GM19035 (cell line): ENCODE data around the gene CDH16.
"Not testable (repeated sequence)": the region's sequence is repeated elsewhere in the genome, so short reads cannot be mapped to it uniquely, and the experiment has no call there.

Experiments used
- ATAC-seq: cut with Tn5 transposase; IDR thresholded peaks from one replicate; pipeline ENCODE4 v1.9.1; 2021; ENCODE audit not compliant: unreplicated experiment

Gene CDH16

DNA sequence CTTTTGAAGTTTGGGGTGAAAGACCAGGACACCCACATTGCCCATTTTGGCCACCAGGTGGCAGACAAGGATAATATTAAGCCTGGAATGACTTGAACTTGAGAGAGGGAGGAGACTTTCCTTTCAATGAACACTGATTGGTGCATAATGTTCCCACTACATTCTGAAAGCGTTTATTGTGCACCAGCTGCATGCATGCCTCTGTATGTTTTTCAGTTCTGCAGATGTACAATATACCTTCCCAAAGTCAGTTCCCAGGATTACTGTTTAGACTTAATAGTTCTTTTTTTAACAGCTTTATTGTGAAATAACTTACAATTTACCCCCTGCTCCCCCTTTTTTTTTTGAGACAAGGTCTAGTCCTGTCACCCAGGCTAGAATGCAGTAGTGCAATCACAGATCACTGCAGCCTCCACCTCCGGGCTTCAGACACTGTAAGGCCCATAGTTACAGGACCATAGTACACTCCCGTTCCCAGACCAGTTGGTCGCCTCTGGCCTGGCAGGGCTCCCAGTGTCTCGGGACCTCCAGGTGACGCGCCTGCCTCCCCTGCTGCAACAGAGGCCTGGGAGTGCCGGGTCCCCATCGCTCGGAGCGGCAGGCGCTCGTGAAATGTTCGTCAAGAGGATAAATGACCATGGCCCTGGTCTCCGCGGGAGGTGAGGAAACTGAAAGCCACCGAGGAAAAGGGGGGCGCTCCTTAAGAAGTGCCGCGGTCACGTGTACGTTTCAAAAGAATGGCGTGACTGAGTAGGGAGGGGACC is 28.8 kb upstream of the CDH16 start:
- peak; percentile 77 for ATAC-seq

DNA sequence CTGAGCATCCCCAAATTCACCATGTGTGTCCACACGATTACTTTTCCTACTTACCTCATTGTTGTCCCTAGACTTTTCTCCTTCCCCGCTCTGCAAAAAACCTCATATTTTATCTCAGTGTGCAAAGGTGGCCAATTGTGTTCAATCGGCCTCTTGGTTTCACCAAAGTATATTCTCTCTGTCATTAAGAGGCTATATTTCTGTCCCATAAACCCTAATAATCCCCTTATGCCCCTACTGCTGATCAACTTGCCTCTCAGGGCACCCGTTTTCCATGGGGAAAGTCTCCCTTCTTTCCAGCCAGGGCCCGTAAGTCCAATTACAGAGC is 28.3 kb upstream of the CDH16 start:
- ATAC-seq = no peak

DNA sequence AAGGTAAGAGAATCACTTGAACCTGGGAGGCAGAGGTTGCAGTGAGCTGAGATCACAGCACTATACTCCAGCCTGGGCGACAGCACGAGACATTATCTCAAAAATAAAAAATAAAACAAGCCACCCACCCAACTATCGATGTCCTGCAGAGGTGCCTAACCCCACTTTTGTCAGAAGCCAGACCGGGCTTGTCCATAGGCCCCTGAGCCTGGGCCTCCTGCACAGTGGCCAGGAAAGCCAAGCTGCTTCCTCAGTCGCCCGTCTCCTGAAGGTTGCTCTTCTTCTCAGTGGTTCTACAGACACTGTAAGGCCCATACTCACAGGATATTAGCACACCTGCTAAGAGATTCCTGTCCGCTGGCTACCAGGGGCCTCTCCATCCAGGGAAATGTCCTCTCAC is 27.9 kb upstream of the CDH16 start:
- ATAC-seq = no peak

DNA sequence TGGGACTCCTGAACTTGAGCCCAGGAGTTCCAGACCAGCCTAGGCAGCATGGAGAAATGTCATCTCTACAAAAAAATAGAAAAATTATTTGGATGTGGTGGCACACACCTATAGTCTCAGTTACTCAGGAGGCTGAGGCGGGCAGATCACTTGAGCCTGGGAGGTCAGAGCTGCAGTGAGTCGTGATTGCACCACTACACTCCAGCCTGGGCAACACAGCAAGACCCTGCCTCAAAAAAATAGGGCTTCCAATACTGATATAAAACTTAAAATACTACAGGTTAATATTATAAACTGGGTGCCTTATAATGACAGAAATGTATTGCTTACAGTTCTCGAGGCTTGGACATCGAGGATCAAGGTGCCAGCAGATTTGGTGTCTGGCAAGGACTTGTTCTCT is 27.3 kb upstream of the CDH16 start:
- no peak for ATAC-seq

DNA sequence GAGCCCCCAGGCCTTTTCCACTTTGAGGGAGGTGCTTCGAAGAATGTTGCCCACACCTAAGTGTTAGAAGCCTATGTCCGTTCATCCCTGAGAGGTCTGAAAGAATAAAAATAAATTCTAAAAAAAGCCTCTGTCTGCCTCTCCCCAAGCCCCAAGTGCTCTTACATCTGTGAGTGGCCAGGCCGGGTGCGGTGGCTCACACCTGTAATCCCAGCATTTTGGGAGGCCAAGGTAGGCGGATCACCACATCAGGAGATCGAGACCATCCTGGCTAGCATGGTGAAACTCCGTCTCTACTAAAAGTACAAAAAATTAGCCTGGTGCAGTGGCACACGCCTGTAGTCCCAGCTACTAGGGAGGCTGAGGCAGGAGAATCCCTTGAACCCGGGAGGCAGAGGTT is 26.3 kb upstream of the CDH16 start:
- ATAC-seq = not testable (repeated sequence)

DNA sequence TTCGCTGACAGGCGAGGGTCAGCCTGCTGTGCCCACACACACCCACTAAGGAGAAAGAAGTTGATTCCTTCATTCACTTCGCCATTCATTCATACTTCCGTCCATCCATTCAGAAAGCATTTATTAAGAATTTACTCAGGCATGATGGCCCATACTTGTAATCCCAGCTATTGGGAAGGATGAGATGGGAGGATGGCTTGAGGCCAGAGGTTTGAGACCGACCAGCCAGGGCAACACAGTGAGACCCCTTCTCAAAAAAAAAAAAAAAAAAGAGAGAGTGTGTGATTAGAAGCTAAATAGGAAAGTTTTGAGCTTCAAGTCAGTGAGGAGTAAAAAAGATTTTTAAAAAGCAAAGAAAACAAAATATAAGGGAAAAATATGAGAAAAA is 25.4 kb upstream of the CDH16 start:
- ATAC-seq = no peak

DNA sequence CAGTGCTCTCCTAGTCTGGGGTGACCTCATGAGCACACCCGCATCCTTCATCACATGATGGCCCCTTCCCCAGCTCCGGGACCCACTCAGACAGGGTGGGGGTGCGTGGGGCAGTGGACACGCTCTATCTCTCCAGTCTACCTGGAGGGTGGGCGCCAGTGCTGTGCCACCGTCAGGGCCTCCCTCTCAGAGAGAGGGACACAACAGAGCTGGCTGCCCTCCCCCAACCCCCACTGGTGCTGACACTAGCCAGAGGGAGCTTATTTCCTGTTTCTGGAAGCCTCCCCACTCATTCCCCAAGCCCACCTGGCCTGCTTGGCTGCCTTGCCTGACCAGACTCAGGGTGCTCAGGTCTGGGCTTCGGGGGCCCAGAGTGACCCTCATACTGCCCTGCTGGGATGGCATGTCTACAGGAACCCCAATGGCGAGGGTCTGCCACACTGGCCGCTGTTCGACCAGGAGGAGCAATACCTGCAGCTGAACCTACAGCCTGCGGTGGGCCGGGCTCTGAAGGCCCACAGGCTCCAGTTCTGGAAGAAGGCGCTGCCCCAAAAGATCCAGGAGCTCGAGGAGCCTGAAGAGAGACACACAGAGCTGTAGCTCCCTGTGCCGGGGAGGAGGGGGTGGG is 24.9 kb upstream of the CDH16 start:
- no peak for ATAC-seq

DNA sequence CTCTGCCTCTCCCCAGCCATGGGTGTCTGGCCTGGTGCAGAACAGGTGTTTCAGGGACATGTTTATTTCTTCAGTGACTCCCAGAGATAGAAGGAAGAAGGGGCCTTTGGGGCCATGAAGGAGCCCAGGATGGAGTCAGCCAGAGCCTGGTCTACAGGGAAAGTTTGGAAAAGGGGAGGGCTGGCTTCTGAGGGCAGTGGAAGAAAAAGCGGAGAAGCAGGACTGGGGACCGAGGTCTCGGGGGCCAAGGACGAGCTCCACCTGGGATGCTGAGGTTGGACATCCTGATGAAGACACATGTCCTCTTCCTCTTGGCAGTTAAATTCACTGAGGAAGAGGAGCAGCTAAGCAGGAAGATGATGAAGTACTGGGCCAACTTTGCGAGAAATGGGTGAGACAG is 24.3 kb upstream of the CDH16 start:
- ATAC-seq = no peak

DNA sequence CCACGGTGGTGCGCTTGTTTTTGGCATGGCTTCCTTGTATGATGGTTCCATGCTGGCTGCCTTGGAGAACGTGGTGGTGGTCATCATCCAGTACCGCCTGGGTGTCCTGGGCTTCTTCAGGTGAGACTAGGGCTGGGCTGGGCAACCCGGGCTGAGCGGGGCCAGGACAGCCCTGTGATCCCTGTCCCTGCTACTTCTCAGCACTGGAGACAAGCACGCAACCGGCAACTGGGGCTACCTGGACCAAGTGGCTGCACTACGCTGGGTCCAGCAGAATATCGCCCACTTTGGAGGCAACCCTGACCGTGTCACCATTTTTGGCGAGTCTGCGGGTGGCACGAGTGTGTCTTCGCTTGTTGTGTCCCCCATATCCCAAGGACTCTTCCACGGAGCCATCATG is 21.6 kb upstream of the CDH16 start:
- no peak for ATAC-seq

DNA sequence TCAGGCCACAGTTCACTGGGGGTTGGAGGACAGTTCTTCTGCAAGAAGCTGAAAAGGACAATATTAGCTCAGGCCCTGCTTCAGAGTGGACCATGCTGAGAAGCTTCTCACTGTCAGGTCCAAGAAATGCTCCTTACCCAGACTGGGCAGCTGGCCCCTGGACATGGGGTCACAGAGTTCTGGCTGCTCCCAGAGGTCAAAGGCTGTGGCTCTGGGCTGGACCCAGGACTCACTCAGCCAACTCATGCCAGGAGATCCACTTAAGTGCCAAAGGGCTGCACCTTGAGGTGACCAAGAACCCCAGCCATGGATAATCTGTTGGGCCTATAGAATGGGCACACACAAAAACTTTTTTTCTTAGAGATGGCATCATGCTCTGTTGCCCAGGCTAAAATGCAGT is 20.7 kb upstream of the CDH16 start:
- ATAC-seq = no peak

DNA sequence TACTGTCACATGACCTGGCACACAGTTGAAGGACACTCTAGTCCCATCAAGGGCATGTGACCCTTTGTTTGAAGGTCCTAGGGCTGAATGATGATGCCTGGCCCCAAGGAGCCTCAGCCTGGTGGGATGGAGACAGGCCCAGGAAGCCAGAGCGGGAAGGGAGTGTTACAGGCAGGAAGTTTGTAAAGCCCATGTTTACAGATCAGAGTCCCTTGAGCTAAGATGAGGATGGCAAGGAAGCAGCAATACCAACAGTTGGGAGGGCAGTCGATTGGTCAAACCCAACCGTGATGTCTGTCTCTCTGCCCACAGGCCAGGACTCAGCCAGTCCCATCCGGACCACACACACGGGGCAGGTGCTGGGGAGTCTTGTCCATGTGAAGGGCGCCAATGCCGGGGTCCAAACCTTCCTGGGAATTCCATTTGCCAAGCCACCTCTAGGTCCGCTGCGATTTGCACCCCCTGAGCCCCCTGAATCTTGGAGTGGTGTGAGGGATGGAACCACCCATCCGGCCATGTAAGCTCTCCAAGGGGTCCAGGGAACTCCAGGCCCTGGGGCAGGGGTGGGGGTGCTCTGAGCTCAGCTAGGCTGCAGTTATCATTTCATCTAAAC is 19.1 kb upstream of the CDH16 start:
- no peak for ATAC-seq

DNA sequence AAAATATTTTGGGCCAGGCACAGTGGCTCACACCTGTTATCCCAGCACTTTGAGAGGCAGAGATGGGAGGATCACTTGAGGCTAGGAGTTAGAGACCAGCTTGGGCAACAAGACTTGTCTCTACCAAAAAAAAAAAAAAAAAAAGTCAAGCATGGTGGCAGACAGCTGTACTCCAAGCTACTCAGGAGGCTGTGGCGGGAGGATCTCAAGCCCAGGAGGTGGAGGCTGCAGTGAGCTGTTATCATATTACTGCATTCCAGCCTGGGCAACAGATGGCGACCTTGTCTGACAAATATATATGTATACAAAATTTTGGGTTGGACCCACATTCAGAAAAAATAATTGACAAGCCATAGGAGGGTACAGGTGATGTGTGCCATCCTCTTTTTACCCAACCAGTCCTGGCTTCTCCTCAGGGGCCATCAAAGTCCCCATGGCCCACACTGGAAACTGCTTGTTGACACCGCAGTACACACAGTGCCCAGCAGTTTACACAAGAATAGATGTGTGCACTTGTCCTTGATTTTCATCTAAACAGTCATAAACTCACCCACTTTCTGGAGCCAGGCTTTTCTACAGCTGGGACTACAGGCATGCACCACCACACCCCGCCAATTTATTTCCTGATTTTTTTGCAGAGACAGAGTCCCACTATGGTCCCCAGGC is 18.3 kb upstream of the CDH16 start:
- no peak for ATAC-seq

DNA sequence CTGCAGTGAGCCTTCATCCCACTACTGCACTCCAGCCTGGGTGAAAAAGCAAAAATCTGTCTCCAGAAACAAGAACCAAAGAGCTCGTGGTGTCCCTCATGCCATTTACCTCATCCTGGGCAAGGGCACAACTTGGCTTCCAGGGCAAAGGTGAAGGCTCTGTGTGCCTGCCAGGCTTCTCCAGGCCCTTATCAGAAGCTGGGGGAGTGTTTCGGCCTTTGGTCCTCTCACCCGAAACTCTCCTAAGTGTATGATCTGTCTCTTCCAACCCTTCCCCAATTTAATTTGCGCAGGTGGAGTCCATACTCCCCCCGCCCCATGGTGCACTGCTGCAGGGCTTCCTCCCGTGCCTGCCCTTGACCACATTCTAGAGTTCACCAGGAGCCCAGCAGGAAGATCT is 17.8 kb upstream of the CDH16 start:
- no peak for ATAC-seq

DNA sequence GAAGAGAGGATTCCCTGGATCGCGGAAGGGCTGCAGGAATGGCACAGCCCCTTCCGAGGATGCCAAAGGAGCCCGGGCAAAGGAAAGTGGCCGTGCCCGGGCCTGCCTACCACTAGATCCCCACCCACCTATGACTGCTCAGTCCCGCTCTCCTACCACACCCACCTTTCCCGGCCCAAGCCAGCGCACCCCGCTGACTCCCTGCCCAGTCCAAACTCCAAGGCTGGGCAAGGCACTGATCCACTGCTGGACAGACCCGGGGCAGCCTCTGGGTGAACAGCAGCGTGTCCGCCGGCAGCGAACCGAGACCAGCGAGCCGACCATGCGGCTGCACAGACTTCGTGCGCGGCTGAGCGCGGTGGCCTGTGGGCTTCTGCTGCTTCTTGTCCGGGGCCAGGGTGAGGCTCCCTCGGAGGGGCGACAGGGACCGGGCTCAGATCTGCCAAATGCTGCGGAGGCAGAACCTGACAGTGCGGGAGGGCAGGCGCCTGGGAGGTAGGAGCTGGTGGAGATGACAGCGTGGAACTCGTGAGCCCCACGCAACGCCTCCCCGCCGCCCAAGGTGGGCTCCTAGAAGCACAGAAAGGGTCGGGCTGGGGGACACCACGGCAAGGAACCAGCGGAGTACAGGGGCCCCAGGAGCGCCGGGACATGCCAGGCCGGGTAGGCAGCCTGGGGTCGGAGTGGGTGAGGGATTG is 16.8 kb upstream of the CDH16 start, which contains the start of gene CES2:
CES2 (plus strand) TSS at position 203 of the 698 bp plus-strand sequence; CDS start at position 323, 120 bp downstream.
- no peak for ATAC-seq

DNA sequence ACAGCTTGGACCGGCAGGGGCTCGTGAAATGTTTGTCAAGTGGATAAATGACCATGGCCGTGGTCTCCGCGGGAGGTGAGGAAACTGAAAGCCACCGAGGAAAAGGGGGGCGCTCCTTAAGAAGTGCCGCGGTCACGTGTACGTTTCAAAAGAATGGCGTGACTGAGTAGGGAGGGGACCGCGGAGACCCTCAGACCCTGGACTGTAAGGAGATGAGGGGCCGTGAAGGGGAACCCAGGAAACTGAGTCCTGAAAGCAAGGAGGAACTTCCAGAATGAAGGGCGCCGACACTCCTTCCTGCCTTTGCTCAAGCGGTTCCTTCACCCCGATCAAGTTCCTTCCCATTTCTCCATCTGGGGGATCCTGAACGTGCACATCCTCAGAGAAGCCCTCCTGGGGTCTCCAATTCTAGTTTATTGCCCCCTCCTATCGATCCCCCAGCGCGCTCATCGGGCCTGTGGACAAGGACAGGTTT is 16.2 kb upstream of the CDH16 start:
- not testable (repeated sequence) for ATAC-seq

DNA sequence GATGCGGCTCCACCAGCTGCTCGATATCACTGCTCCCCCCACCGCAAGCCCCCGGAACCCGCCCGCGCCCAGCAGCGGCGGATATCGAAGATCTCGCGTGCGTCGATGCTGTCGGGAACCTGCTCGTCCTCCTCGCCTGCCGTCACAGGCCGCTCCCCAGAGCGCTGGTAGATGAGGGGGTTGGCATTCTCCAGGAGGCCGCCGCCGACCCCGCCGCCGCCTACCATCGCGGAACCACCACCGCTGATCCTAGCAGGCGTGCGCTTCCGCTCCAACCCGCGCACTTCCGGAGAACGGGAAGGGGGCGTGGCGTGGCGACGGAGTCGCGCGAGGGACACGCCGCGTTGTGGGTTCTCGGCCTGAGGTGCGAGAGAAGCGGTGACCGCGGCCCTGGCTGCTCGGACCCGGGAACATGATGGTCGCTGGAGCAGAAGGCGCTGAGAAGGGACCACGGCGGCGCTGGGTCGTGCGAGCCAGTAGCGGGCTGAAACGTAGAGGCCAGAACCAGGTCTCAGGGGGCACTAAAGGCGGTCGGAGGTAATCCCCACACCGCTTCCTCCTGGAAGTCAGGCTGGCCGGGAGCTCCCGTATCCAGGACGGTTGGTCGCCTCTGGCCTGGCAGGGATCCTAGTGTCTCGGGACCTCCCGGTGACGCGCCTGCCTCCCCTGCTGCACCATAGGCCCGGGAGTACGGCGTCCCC is 15.6 kb upstream of the CDH16 start, which contains the start of gene CIAO2B:
CIAO2B (minus strand) TSS at position 265 of the 701 bp plus-strand sequence; CDS start at position 227, 38 bp downstream.
- ATAC-seq = peak; percentile 84

DNA sequence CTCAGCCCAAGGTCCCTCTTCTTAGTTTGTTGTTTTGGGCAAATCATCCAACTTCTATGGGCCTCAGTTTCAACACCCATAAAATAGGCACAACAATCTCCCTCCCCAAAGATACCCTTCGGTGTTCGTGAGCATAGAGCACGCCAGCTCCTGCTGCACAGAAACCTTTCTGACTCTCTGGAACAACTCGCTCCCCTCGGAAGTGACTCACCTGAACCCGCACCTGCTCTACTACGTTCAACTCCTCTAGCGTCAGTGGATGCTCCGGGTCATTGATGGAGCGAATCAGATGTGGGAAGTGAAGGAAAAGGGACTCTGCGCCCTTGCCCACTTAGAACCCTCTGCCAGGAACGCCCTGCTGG is 15.1 kb upstream of the CDH16 start:
- no peak for ATAC-seq

DNA sequence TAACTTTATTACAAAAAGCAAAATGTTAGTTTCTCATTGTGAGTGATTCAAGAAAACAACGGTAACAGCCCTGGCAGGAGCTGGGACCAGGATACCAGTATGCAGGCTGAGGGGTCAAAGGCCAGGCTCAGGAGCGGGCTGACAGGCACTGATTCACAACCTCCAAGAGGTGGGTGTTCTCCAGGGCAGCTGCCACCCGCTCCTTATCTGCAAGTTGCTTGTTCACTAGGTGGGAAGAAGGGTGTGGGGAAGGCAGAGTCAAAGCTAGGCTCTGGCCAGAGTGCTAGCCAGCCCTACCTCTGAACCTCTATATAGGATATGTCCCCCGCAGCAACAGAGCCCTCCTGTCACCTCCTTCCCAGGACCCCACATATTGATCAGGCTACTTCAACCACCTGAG is 13.4 kb upstream of the CDH16 start:
- no peak for ATAC-seq

DNA sequence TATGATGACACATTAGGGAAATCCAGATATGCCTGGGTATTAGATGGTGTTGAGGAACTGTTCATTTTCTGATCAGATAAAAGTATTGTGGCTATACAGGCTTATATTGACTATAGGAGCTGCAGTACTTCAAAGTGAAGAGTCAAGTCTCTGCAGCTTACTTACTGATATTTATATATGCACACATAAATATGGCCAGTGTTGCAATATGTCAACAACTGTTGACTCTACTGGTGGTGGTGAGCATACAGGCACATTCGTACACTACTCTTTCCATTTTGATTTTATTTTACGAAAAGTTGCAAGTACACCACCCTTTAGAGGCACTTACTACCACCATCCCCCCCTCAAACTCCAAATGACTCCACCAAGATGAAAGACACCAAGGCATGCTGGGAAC is 13.0 kb upstream of the CDH16 start:
- ATAC-seq = no peak

DNA sequence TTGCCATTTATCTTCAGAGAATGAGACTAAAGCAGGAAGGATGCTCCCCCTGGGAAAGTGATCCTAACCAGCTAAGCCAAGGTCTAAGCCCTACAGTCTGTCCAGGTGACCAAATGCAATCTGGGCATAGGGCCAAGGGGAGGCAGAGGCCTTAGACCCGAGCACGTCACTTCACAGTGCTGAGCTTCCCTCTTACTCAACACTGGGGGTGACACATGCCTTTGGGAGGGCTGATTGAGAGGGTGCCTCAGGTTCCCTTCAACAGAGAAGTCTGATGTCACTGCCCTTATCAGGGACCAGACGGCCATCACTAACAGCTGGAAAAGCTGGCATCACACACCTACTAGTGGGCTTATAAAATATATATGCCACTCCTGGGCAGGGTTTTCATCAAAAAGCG is 11.5 kb upstream of the CDH16 start:
- no peak for ATAC-seq
